WTC11 (cell line): ENCODE results near the gene SSH2.

Source experiments
- AR ChIP-seq: fragments of 250-450 bp; sonication (Bioruptor Pico); IDR thresholded peaks from 2 replicates; pipeline ENCODE4 v1.9.0; 2021; ENCODE audit warnings: mild to moderate bottlenecking
- CTCF ChIP-seq: fragments of 200-600 bp; IDR thresholded peaks from 2 replicates; pipeline ENCODE4 v1.8.0; 2022; ENCODE audit warnings: antibody characterized with exemption
- FOXP1 ChIP-seq: sonication (generic); formaldehyde crosslinking; IDR thresholded peaks from 2 replicates; pipeline ENCODE4 v1.8.0; 2022; ENCODE audit warnings: missing genetic modification reagents, mild to moderate bottlenecking, moderate library complexity, borderline replicate concordance

GRCh38 chr17:29620779-29621500 lies 309.1 kb downstream of the SSH2 start:
- no peak for TF ChIP-seq FOXP1 (CRISPR knock-in tag)
- TF ChIP-seq CTCF = no peak
- TF ChIP-seq AR (CRISPR knock-in tag) = no peak
